HG02571 (cell line): ENCODE measurements around the gene GPR158.

ENCODE experiments used
- ATAC-seq: cut with Tn5 transposase; IDR thresholded peaks from one replicate; pipeline ENCODE4 v1.9.1; 2021; ENCODE audit warnings: mild to moderate bottlenecking, moderate library complexity; ENCODE audit not compliant: unreplicated experiment

Gene GPR158

DNA sequence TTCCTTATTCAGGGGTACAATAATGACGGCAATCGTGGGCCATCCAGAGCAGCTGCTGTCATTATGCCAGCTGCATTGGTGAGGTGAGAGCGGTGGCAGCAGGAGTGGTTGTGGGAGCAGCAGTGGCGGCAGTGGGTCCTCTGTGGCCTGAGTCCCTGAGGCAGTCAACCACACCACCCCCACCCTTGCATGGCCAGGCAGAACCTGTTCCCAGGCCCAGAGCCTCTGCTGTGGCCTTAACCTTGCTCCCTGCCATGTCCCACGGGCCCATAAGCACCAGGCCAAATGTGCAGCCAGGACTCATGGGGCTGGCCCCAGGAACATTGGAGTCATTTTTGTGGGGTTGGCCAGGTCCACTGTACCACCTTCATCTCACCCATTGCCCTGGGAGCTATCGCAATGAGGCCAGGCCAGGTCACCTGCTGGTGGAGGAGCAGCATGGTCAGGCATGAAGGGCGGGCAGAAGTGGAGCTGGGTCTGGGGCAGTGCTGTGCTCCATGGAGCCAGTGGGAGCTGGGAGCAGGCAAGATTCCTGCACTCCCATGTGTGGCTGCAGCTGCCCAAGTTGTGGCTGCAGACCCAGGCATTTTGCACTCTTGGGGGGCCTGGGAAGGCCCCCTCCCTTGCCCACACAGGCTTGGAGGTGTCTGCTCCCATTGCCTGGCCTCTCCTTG lies 213.5 kb downstream of the GPR158 start:
- ATAC-seq, result no peak

DNA sequence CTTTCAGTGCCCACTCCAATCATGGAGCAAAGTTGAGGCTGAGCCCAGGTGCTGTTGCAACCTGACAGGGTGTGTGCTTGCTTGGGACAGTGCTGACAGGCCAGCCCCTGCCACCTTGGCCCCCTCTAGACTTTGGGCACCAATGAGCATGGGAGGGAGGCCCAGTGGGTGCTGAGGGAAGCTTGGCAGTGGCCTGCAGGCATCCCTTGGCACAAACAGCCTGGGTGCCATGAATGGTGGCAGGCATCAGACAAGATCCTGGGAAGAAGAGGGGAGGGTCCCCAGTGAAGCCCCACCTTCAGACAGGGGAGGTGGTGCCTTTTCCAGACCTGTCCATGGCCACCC lies 214.0 kb downstream of the GPR158 start:
- no peak for ATAC-seq

DNA sequence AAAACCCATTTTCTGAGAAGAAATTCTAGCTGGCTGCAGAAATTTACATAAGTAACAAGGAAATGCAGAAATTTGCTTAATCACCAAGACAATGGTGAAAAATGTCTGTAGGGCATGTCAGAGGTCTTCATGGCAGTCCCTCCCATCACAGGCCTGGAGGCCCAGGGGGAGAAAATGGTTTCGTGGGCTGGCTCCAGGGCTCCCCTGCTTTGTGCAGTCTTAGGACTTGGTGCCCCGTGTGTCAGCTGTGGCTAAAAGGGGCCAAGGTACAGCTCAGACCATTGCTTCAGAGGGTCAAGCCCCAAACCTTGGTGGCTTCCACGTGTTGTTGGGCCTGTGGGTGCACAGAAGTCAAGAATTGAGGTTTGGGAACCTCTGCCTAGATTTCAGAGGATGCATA lies 215.9 kb downstream of the GPR158 start:
- ATAC-seq, result no peak

DNA sequence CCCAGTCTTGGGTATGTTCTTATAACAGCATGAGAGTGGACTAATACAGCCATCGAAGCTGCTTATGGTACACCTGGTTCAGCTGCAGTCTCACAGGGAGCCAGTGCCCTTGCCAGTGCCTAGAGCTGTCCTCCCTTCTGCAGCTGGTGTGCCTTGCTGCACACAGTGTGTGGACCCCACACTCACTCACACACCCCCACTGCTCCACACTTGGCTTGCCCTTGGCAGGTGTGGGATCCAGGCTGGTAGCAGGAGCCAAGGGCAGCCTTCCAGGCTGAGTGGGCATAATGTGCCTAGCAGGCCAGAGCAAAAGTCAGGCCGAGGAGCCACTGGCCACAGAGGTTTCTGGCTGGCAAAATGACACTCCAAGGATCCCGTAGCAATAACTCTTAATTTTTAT lies 217.3 kb downstream of the GPR158 start:
- no peak for ATAC-seq

DNA sequence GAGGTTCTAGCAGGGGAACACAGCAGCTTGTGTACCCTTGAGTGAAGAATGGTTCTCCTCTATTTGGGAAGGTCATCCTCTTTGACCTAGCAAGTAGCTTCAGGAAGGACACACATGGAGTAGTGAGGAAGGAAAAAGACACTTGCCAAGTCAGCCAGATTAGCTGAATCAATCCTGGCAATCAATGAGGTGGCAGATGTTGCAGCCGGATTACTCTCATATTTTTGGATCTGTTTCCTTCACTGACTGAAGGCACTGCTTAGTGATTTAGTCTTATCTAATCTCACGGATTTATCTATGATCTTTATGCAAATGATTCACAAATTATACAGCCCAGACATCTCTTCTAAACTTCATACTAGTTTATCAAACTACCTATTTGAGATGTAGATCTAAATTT lies 218.8 kb downstream of the GPR158 start:
- ATAC-seq, result no peak

DNA sequence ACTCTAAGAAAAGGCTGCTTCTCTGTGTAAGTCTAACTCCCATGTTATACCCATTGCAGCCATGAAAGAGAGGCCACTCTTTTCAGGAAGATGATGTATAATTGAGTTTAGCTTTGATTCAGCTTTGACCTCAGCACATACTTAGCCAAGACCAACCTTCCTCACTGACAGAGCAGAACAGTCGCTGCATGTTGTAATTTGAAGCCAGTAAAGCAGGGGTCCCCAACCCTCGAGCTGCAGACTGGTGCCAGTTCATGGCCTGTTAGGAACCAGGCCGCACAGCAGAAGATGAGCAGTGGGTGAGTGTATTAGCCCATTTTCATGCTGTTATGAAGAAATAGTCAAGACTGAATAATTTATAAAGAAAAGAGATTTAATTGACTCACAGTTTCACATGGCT lies 223.9 kb downstream of the GPR158 start:
- ATAC-seq, result no peak

DNA sequence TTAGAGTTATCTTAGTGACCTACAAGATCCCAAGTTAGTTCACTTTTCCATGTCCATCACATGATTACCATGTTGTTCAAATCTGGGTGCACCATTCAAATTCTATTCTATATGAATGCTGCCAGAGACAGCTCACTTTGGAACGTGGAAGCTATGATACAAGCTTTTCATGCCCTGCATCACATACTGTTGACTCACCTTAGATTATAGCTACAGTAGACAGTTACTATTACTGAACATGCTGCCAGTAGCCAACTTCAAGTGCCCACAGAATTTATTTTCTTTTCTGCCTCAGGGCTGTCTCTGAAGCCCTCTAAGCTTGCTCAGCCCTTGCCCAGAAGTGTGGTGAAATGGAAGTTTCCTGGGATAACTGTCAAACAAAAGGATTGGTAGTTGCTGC lies 231.1 kb downstream of the GPR158 start:
- ATAC-seq, result no peak

DNA sequence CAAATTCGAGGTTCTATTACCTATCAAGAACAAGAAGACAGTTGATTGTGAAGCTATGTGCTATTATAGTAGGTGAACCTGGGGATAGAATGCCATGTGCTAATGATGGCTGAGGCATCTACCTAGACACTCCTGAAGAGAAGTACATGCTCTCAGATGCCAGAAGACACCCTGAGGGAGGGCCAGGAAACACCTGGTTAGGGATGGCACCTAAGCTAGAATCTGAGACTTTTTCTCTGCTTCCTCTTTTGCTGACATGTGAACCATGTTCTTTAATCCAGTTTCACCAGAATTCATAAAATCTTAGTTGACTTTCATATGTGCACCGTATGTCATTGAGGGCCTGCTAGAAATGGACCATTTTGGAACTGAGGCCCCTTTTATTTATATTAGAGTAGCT lies 242.8 kb downstream of the GPR158 start:
- ATAC-seq, result no peak

DNA sequence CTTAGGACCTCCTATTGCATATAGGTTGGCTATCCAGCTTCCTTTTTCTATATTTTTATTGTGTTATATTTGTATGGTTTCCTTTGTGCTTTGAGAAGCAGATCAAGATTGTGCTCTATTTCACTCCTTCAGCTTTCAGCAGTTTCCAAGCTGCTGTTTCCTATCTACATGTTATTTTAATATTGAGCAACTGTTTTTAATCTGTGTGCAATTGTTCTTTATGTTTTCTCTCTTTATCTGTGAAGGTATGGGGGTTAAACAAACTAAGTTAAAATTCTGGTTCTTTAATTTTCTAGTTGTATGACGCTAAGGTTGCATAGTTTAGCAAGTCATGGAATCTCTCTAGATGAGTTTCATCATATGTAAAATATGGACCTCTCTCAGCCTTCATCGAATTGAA lies 251.0 kb downstream of the GPR158 start:
- ATAC-seq, result no peak

DNA sequence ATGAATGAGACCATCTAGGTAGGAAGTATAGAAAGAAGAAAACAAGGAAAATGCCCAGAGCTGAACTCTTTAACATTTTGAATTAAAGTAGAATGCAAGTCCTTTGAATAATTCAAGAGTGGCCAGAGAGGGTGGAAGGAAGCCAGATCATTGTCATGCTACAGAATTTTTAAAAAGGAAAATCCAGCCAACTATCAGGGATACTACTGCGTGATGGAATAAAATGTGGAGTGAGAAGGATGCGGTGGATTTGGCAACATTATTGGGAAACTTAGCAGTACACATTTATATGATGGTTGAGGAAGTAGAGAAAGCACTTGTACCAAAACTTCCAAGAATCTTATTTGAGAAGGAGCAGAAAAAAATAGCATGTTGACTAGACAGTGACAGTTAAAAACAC lies 261.6 kb downstream of the GPR158 start:
- no peak for ATAC-seq

DNA sequence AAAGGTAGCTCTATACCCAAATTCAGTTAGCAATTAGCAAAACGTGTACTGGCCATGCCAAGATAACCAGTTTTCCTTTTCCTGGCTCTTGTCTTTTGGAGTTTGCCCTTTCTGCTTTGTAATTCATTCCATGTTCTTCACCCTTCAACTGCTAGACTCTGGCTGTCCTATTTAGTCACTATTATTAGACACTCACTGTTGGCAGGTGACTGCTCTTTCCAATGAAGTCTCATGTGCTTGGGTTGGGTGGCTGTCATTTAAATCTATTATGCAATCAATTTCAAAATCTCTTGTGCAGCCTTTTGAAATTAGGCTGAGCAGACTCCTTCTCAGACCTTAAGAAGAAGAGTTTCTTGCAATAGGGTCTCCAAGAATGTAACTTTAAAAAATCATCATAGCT lies 266.5 kb downstream of the GPR158 start:
- no peak for ATAC-seq

DNA sequence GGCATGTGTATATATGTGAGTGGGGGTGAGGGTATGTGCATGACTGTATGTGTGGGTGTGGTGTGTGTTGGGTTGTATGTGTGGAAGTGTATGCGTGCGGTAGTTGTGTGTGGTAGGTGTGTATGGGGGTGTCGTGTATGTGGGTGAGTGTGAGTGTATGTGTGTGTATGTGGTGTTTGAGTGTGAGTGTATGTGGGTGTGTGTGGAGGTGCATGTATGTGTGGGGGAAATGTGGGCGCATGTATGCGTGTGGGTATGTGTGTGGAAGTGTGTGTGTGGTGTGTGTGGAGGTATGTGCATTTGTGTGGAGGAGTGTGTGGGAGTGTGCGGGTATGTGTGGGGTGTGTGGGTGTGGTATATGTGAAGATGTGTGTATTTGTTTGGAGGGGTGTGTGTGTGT lies 269.5 kb downstream of the GPR158 start:
- ATAC-seq, result no peak

DNA sequence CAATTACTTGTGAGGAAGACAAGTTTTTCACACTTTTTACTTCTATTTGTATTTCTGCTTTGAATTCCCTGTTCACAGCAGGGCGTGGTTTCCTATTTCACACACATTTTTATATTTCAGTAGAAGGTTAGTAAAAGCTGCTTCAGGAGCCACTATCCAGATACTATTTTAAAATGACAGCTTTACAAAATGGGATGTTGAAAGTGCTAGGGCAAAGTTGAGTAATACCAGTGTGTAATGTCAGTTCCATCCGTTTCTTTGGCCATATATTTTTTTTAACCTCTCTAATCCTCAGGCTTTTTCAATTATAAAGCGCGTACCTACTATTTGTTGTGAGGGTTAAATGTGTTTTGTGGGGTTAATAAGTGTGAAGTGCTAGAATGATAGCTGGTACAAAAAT lies 276.6 kb downstream of the GPR158 start:
- no peak for ATAC-seq

DNA sequence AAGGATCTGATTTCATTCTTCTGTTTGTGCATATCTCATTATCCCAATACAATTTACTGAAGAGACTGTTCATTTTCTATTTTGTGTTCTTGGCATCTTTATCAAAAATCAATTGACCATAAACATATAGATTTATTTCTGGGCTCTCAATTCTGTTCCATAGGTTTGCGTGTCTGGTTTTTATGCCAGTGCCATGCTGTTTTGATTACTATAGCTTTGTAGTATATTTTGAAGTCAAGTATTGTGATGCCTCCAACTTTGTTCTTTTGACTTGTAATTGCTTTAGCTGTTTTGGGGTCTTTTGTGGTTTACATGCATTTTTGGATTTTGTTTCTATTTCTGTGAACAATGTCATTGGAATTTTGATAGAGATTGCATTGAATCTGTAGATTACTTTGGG lies 278.8 kb downstream of the GPR158 start:
- ATAC-seq, result no peak

DNA sequence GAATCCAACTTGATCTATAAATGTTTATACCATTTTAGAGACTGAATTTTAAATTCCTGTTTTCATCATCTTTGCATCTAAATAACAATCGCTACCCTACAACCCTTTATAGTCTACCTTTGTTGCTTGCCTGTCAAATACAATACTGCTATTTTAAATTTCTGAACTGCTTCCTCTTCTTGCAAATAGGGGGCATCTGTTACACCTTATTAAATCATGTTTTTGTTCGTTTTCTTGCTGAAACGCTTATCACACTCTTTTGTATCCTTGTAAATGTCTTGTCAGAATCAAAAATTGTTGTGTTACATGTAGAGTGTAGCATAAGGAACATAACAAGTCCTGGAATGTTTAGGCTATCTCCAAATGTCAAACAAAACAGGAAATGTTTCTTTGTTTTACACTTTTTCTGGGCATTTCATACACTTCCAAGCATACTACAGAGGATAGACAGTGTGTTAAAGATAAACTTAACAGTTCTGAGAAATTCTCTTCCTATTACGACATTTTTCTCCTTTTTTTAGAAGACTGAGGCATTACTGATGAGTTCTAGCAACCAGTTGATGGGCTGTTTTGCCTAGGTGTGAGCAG lies 281.3 kb downstream of the GPR158 start:
- no peak for ATAC-seq

DNA sequence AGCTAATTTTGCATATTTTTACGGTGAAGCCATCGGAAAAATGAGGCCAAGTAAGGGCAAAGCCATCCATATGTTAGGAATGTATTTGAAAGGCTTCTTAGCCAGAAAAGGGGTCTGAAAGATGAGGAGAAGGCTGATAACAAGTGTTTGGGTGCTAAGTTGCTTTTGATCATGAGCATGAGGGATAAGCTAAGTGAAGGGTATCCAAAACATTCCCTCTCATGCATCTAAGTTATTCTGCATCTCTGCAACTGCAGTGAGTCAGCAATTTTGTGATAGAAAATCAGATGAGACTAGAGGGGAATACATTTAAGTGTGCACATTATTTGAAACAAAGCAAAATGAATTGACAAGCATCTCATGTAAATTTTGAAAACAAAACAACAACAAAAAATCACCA lies 282.8 kb downstream of the GPR158 start:
- ATAC-seq, result no peak

DNA sequence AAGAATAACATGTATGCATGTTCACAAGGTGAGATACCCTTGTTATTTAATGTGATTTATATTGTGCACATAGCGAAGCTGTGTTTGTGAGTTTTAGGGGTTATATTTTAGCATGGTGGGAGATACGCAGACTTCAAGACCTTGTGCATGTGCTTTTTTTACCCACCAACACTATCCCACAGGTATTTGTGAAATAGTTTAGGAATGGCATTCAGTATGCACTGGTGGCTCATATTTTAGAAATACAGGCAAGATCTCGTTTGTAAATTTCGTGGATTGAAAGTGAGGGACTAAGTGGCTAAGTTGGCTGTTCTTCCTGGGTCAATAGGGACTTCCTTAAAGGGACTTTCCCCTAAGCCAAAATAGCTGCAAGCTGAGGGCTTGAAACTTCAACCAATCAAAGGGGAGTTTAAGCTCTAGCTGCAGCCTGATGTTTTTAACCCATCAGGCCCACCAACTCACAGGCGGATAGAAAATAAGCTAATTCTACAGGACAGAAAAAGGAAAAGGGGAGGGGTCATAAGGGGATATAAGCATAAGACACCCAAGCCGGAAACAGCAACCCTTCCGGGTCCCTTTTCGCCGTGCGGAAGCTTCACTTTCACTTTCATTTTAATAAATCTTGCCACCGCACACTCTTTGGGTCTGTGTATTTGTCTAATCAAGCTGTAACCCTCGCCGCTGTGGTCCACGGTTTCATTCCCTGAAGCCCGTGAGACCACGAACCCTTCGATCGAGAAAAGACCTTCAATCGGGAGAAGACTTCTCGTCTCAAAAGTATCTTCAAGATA lies 291.0 kb downstream of the GPR158 start:
- no peak for ATAC-seq

DNA sequence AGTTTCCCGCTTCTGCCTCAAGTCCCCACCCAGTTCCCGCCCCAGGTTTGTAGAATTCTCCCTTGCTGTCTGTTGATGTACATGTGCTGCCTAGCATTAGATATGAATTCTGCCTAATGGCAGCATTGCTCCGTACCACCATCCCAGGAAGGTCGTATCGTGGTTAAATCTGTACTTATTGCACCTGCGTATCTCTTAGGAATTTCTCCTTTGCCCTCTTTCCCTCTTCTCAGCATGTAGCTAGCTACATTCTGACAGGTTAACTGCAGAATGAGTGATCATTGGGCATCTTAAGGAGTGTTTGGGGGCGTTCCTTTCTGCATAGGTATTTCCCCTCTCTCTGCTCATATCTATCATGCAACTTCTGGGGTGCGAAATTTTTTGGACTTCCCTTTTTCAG lies 293.1 kb downstream of the GPR158 start:
- ATAC-seq, result no peak

DNA sequence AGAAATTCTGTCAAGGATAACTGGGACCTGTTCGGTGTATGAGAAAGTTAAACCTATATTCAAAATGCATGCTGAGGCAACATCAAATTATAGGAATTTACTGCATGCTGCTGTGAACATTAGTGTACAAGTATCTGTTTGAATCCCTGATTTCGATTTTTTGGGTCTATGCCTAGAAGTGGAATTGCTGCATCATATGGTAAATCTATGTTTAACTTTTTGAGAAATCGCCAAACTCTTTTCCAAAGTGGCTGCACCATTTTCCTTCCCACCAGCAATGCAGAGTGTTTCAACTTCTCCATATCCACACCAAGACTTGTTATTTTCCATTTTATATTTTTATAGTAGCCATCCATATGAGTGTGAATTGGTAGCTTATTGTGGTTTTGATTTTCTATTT lies 306.7 kb downstream of the GPR158 start:
- no peak for ATAC-seq

DNA sequence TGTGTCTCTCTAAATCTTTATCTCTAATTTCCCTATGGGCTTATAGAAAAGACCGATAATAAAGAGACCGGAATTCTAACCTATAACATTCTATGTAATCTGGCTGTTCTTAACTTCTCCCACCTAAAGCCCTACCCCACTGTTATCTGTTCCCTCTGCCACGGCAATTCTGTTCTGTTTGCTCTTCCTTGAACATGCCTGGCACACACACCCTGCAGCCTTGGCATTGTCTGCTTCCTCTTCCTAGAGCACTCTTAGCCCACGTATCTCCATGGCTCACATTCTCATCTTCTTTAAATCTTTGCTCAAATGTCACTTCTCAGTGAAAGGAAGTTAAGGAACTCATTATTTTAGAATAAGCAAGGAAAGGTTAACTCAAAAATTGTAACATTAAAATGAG lies 309.2 kb downstream of the GPR158 start:
- no peak for ATAC-seq

DNA sequence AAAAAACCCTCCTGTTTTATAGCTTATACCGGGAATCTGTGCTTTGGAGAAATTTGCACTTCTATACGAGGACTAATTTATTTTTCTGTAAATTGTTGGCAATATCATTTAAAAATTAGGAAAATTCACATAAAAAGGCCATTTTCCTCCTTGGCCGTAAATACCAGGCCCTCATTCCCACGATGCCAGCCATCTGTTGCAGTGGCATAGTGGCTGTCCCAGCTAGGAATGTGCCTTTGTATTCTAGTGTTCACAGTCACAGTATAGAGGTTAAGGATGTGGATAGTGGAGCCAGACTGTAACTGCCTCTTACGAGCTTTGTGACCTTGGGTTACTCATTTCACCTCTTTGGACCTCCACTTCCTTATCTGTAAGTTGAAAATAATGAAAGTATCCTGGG lies 312.5 kb downstream of the GPR158 start:
- ATAC-seq, result no peak

DNA sequence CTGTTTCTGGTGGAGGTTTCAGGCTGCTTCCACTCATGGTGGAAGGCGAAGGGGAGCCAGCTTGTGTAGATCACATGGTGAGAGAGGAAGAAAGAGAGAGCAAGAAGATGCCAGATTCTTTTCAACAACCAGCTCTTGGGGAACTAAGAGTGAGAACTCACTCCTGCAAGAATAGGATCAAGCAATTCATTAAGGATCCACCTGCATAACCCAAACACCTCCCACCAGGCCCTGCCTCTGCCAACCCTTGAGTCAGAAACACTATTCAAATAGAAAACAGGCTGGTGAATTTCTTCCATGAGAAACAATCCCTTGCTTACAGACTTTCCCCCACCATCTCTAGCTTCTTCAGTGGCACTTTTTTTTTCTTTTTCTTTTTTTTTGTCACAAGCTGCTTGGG lies 317.2 kb downstream of the GPR158 start:
- no peak for ATAC-seq

DNA sequence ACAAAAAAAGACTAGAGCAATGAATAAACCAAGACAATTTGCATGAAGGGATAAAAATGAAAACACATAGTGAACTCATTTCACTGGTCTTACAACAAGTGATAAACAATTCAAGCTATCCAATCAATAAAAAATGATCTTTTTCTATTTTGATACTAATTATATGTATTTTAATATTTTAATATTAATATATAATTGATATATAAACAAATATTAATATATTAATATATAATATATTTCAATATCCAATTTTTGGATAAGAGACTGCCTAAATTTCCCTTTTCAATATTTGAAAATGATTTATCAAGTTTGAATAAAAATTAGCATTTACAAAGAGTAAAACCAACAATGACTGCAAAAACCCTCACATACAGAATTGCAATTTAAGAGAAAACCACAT lies 317.9 kb downstream of the GPR158 start:
- ATAC-seq, result no peak
